ENCODE data around the gene GALT.
"Not testable (repeated sequence)": the region's sequence is repeated elsewhere in the genome, so short reads cannot be mapped to it uniquely, and the experiment has no call there.

DNA sequence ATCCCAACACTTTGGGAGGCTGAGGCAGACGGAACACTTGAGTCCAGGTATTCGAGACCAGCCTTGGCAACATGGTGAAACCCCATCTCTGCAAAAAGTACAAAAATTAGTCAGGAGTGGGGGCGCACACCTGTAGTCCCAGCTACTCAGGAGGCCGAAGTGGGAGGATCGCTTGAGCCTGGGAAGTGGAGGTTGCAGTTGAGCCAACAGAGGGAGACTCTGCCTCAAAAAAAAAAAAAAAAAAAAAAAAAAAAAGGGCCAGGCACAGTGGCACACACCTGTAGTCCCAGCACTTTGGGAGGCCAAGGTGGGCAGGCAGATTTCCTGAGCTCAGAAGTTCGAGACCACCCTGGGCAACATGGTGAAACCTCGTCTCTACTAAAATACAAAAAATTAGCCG, 7.2 kb upstream of the GALT start:
- TF ChIP-seq, protein P1, sequence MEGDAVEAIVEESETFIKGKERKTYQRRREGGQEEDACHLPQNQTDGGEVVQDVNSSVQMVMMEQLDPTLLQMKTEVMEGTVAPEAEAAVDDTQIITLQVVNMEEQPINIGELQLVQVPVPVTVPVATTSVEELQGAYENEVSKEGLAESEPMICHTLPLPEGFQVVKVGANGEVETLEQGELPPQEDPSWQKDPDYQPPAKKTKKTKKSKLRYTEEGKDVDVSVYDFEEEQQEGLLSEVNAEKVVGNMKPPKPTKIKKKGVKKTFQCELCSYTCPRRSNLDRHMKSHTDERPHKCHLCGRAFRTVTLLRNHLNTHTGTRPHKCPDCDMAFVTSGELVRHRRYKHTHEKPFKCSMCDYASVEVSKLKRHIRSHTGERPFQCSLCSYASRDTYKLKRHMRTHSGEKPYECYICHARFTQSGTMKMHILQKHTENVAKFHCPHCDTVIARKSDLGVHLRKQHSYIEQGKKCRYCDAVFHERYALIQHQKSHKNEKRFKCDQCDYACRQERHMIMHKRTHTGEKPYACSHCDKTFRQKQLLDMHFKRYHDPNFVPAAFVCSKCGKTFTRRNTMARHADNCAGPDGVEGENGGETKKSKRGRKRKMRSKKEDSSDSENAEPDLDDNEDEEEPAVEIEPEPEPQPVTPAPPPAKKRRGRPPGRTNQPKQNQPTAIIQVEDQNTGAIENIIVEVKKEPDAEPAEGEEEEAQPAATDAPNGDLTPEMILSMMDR (IDR thresholded peaks at IDR 0.05), result not testable (repeated sequence)
- not testable (repeated sequence) for TF ChIP-seq POLR2A, POLR2AphosphoS5 (IDR thresholded peaks at IDR 0.05)

Measured in stomach (tissue), 4 donors.